H1 (cell line): ENCODE data around the gene MRPL16. TPM values are rescaled to one million over a fixed set of nuclear protein-coding genes. Genes with fewer than 3 reads are reported as not detected.

Experiments
- BCL11A ChIP-seq, 2 experiments: IDR thresholded peaks; one replicate each; pipeline ENCODE4 v1.6.1; 2011; ENCODE audit warnings: low read depth in 2 of 2, low read length in 2 of 2, mild to moderate bottlenecking in 2 of 2
- CHD1 ChIP-seq: IDR thresholded peaks from 2 replicates; pipeline ENCODE4 v1.6.1; 2012; ENCODE audit warnings: low read depth, low read length, improper control_type of control experiment
- CREB1 ChIP-seq: IDR thresholded peaks from 2 replicates; pipeline ENCODE4 v1.6.1; 2012; ENCODE audit warnings: inconsistent platforms
- KDM4A ChIP-seq: IDR thresholded peaks from one replicate; pipeline ENCODE4 v1.7.1; 2012; ENCODE audit warnings: low read depth, mild to moderate bottlenecking, moderate library complexity, low read length, inconsistent platforms; ENCODE audit not compliant: severe bottlenecking
- NRF1 ChIP-seq: IDR thresholded peaks from 2 replicates; pipeline ENCODE4 v1.6.1; 2011; ENCODE audit warnings: mild to moderate bottlenecking, low read depth, low read length, improper control_type of control experiment
- POLR2AphosphoS5 ChIP-seq: IDR thresholded peaks from 2 replicates; pipeline ENCODE4 v1.6.1; 2011; ENCODE audit warnings: low read depth, low read length
- POU5F1 ChIP-seq: IDR thresholded peaks from 2 replicates; pipeline ENCODE4 v1.6.1; 2011; ENCODE audit warnings: low read depth, mild to moderate bottlenecking, low read length, moderate library complexity
- SIRT6 ChIP-seq: IDR thresholded peaks from one replicate; pipeline ENCODE4 v1.7.1; 2012; ENCODE audit warnings: low read length, inconsistent platforms
- SP1 ChIP-seq: IDR thresholded peaks from 2 replicates; pipeline ENCODE4 v1.6.1; 2011; ENCODE audit warnings: low read depth, low read length
- YY1 ChIP-seq: IDR thresholded peaks from 2 replicates; pipeline ENCODE4 v1.6.1; 2011; ENCODE audit warnings: low read depth, mild to moderate bottlenecking, low read length
- polyA plus RNA-seq, 7 experiments: library from polyadenylated mRNA; depleted of rRNA in 3 of 7; stranded (reverse) in 5 of 7; unstranded in 2 of 7; fragments of >200 nt in 5 of 7; fragments of 200-250 nt in 2 of 7; gene quantifications; 1 replicate in 5 of 7; 2 replicates in 1 of 7; 4 replicates in 1 of 7; pipeline versions ENCODE4 v1.2.1 to v1.2.3, GENCODE V29; 2011 to 2013; ENCODE audit warnings: missing spikeins in 2 of 7, mixed read lengths in 2 of 7
- total RNA-seq: library from RNA; stranded (reverse); fragmentation: NEBNext Ultra II Directional; extraction: Animal tissue kit (Norgen Biotek cat#: 25700); gene quantifications from 2 replicates; pipeline ENCODE4 v1.2.1, GENCODE V29; 2021

The MRPL16 gene
- total and polyA plus RNA-seq, 2 of the 8 experiments (the other 6 are each of a cell fraction or from before 2014, with no cell fraction given), result 69.2 to 79.8 TPM

GRCh38 chr11:59778122-59778521, 32.5 kb downstream of the MRPL16 start (continued):
- TF ChIP-seq NRF1, result no peak
- TF ChIP-seq POU5F1, result no peak
- no peak for TF ChIP-seq CHD1
- TF ChIP-seq YY1, result no peak
- TF ChIP-seq CREB1, result no peak
- no peak for TF ChIP-seq BCL11A (IDR thresholded peaks at IDR 0.05; ENCODE audit: low read depth in 2 of 2, low read length in 2 of 2)
- TF ChIP-seq SIRT6, result no peak
- TF ChIP-seq KDM4A, result no peak
- TF ChIP-seq POLR2AphosphoS5, result no peak
- no peak for TF ChIP-seq SP1
